ENCODE measurements around the gene MYADML2.

GRCh38 chr17:81931189-81931556 is 15.9 kb downstream of the MYADML2 start:
- no peak for TF ChIP-seq CTCF (IDR thresholded peaks at IDR 0.05)
- TF ChIP-seq POLR2A (IDR thresholded peaks at IDR 0.05): no peak
